Coronary artery (tissue), 2 donors: ENCODE measurements around the gene NRM.

ENCODE experiments used
- DNase-seq: peaks from one replicate; pipeline ENCODE4 v3.0.0-alpha.2; 2017; ENCODE audit warnings: low spot score
- H3K27ac ChIP-seq, 2 donors: fragments of 200-600 bp; sonication (generic); one replicate each; pipeline ENCODE4 v1.5.1; 2016 to 2019
- H3K4me3 ChIP-seq: fragments of 200-600 bp; sonication (generic); 2 replicates; pipeline ENCODE4 v1.5.1; 2016; ENCODE audit warnings: mild to moderate bottlenecking, moderate library complexity
- CTCF ChIP-seq: fragments of 200-600 bp; sonication (generic); IDR thresholded peaks from one replicate; pipeline ENCODE4 v1.5.1; 2019; ENCODE audit warnings: antibody characterized with exemption

NRM gene

GRCh38 chr6:30640481-30640880, 50.3 kb downstream of the NRM start:
- no peak for TF ChIP-seq CTCF
- H3K27ac ChIP-seq, result no peak overlapping the region
- H3K4me3 ChIP-seq, result no peak overlapping the region
- no peak for DNase-seq
